HG03095 (cell line): Measurements from ENCODE around the gene SMIM13.

ENCODE experiments used
- ATAC-seq: cut with Tn5 transposase; IDR thresholded peaks from one replicate; pipeline ENCODE4 v1.9.1; 2021; ENCODE audit warnings: moderate library complexity; ENCODE audit not compliant: unreplicated experiment

Gene SMIM13

GRCh38 chr6:11120271-11121005 lies 26.8 kb downstream of the SMIM13 start:
- ATAC-seq: no peak

- no peak for ATAC-seq
Measured at GRCh38 chr6:11121851-11122250, 28.2 kb downstream of the SMIM13 start.

GRCh38 chr6:11122380-11122779 lies 28.7 kb downstream of the SMIM13 start:
- ATAC-seq: no peak

- ATAC-seq: no peak
Measured at GRCh38 chr6:11123978-11124377, 30.3 kb downstream of the SMIM13 start.

- no peak for ATAC-seq
Measured at GRCh38 chr6:11126876-11127275, 33.2 kb downstream of the SMIM13 start.

GRCh38 chr6:11128608-11129007 lies 35.0 kb downstream of the SMIM13 start:
- no peak for ATAC-seq

GRCh38 chr6:11129908-11130565 lies 36.4 kb downstream of the SMIM13 start:
- no peak for ATAC-seq

- ATAC-seq: no peak
Measured at GRCh38 chr6:11130605-11131004, 37.0 kb downstream of the SMIM13 start.

GRCh38 chr6:11132194-11132888 lies 38.7 kb downstream of the SMIM13 start:
- no peak for ATAC-seq

- ATAC-seq: no peak
Measured at GRCh38 chr6:11133281-11133680, 39.6 kb downstream of the SMIM13 start.

GRCh38 chr6:11136809-11137208 lies 43.2 kb downstream of the SMIM13 start:
- ATAC-seq: no peak

GRCh38 chr6:11139051-11139960 lies 45.7 kb downstream of the SMIM13 start:
- ATAC-seq: no peak

GRCh38 chr6:11140056-11140455 lies 46.4 kb downstream of the SMIM13 start:
- ATAC-seq: no peak

GRCh38 chr6:11141295-11141694 lies 47.7 kb downstream of the SMIM13 start:
- ATAC-seq: no peak

- ATAC-seq: no peak
Measured at GRCh38 chr6:11142296-11143027, 48.8 kb downstream of the SMIM13 start.

- no peak for ATAC-seq
Measured at GRCh38 chr6:11143394-11144371, 50.0 kb downstream of the SMIM13 start.

GRCh38 chr6:11144393-11144851 lies 50.8 kb downstream of the SMIM13 start:
- ATAC-seq: no peak

GRCh38 chr6:11146117-11146826 lies 52.6 kb downstream of the SMIM13 start:
- ATAC-seq: no peak
